ENCODE data around the gene SAMD10. TPM values are rescaled to one million over a fixed set of nuclear protein-coding genes. Genes with fewer than 3 reads are reported as not detected.

The SAMD10 gene
- total and polyA plus RNA-seq, 10 of the 15 experiments (the other 5 are each of a cell fraction or from before 2014, with no cell fraction given), result 1.3 to 51.4 (median 17.9) TPM

GRCh38 chr20:64006902-64007301, 27.5 kb upstream of the SAMD10 start:
- no peak for FAIRE-seq
- TF ChIP-seq RFX5 (IDR thresholded peaks at IDR 0.05; ENCODE audit: low read depth, low read length) (no peak), NR2F1 (conservative IDR thresholded peaks at IDR 0.05) (peak; percentile 40; the same call in 1 of the 2 replicates), GATAD2B (conservative IDR thresholded peaks at IDR 0.05; ENCODE audit: low read depth) (peak; percentile 47; the same call in 1 of the 2 replicates), ZNF687 (IDR thresholded peaks at IDR 0.05) (peak; percentile 59; the same call in 1 of the 2 replicates), ASH2L (IDR thresholded peaks at IDR 0.05; ENCODE audit: borderline replicate concordance, low read depth) (no peak), BHLHE40 (IDR thresholded peaks at IDR 0.05; ENCODE audit: borderline replicate concordance in 1 of 2, low read depth in 2 of 2, low read length in 1 of 2) (peak in 1 of 2 experiments; percentile 49; a peak in 1 of 4 replicates), MEF2B (IDR thresholded peaks at IDR 0.05; ENCODE audit: partially characterized antibody, poor library complexity, severe bottlenecking) (peak; percentile 54), USF1 (IDR thresholded peaks at IDR 0.05; ENCODE audit: borderline replicate concordance, extremely low read length, insufficient read depth, low read depth, low read length) (no peak), ZSCAN29 (IDR thresholded peaks at IDR 0.05) (no peak), PAX5 (IDR thresholded peaks at IDR 0.05; ENCODE audit: borderline replicate concordance, low read depth, low read length) (0 out of 2 replicates have a peak, but pooled peaks have one; percentile 42), RUNX3 (IDR thresholded peaks at IDR 0.05; ENCODE audit: low read length) (0 out of 2 replicates have a peak, but pooled peaks have one; percentile 13), TCF12 (IDR thresholded peaks at IDR 0.05; ENCODE audit: low read depth, low read length) (peak; percentile 96), EED (IDR thresholded peaks at IDR 0.05; ENCODE audit: low read depth) (no peak), IKZF1 (conservative IDR thresholded peaks at IDR 0.05) (no peak), NKRF (conservative IDR thresholded peaks at IDR 0.05) (no peak)
- DNase-seq (ENCODE audit: low read depth, low spot score), result no peak
- peaks cover 18% of the 10 kb centered on the region for H3K79me2 ChIP-seq (ENCODE audit: control insufficient read depth, insufficient read depth, low read length)
- peaks cover 36 to 59% of the 10 kb centered on the region in 2 experiments for H3K36me3 ChIP-seq (ENCODE audit: control insufficient read depth in 2 of 2, insufficient read depth in 2 of 2, low read length in 1 of 2)
- no peak overlapping the region for H3K4me3 ChIP-seq
- CTCF ChIA-PET, result no interaction called here
- H3K9me3 ChIP-seq (replicated peaks; ENCODE audit: control insufficient read depth, insufficient read depth, low read length), result peaks cover 33% of the 10 kb centered on the region
- no peak overlapping the region for H2AFZ ChIP-seq (ENCODE audit: control insufficient read depth, low read depth, low read length)
- peak; percentile 57 for ATAC-seq
- H3K4me1 ChIP-seq (ENCODE audit: control insufficient read depth, insufficient read depth, low read length), result peaks cover 18% of the 10 kb centered on the region
- BruUV-seq (replicated peaks), result no TSS peak
- POLR2A ChIA-PET, result interaction anchor here (0.9 to 2.5 kb wide), 3 partner anchors 24 to 51 kb away, joined by 3 to 12 read pairs (median 3); partner anchors contain the start of gene UCKL1
- RAD21 ChIA-PET (ENCODE audit: unreplicated experiment), result interaction anchor here (1.1 to 1.8 kb wide), 3 partner anchors 26 to 33 kb away, joined by 3 to 6 read pairs (median 5); partner anchors contain the start of gene PRPF6
- H3K9ac ChIP-seq (ENCODE audit: control insufficient read depth, insufficient read depth, low read length), result no peak overlapping the region
- WGBS (ENCODE audit: insufficient coverage, insufficient replicate concordance, low lambda C conversion rate, missing lambda C conversion rate), result 73% methylated on average over 3 of the region's 3 CpGs
- in situ Hi-C loops (cut with MboI) (no loop called here), intact Hi-C loops (cut with micrococcal nuclease; ENCODE audit: unreplicated experiment) (no loop called here)
- H3K27ac ChIP-seq (ENCODE audit: control insufficient read depth, insufficient read depth), result 0 out of 2 replicates have a peak overlapping the region, but pooled peaks have one; percentile 33
- H3K4me2 ChIP-seq (ENCODE audit: control insufficient read depth, insufficient read depth), result no peak overlapping the region
- no peaks in the 10 kb centered on the region for H3K27me3 ChIP-seq (replicated peaks in 1 of 2; ENCODE audit: control insufficient read depth in 2 of 2, insufficient read depth in 2 of 2, low read length in 1 of 2)
- H4K20me1 ChIP-seq (ENCODE audit: control insufficient read depth, insufficient read depth), result no peaks in the 10 kb centered on the region
- SMC1A ChIA-PET (ENCODE audit: uncharacterized antibody, unreplicated experiment), result interaction anchor here (0.6 to 2.9 kb wide), 4 partner anchors 8 to 110 kb away, joined by 3 to 9 read pairs (median 3); partner anchors contain the start of gene SAMD10

All from GM12878 (cell line).